Suppressor macrophage treated with lipopolysaccharide for 1 hour (primary cell): ENCODE results near the gene HSPB1.
"Not testable (repeated sequence)": the region's sequence is repeated elsewhere in the genome, so short reads cannot be mapped to it uniquely, and the experiment has no call there.

Source experiments
- DNase-seq, 3 donors: peaks; one replicate each; pipeline ENCODE4 v3.0.0-alpha.2; 2020 to 2022

The HSPB1 gene

DNA sequence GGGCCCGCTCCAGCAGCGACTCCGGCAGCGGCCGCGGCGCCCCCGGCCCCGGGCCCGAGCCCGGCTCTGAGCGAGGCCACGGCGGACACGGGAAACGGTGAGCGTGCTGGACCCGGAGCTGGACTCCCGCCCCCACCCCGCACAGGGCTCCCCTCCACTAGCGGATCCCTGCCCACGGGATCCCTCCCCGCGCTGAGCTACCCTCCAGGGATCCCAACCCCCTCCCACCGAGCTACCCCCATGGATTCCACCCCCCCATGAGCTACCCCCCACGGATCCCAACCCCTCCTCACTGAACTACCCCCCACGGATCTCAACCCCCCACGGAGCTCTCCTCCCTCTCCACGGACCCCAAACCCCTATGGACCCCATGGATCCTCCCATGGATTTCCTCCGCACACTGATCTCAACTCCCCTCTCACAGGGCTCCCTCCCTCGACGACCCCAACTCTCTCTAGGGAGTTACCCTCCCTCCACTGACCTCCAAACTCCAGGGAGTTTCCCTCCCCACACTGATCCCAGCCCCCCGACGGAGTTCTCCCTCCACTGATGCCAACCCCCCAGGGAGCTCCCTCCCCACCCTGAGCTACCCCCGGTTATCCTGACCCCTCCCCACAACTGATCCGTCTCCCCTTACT, 20.6 kb upstream of the HSPB1 start:
- no peak for DNase-seq

DNA sequence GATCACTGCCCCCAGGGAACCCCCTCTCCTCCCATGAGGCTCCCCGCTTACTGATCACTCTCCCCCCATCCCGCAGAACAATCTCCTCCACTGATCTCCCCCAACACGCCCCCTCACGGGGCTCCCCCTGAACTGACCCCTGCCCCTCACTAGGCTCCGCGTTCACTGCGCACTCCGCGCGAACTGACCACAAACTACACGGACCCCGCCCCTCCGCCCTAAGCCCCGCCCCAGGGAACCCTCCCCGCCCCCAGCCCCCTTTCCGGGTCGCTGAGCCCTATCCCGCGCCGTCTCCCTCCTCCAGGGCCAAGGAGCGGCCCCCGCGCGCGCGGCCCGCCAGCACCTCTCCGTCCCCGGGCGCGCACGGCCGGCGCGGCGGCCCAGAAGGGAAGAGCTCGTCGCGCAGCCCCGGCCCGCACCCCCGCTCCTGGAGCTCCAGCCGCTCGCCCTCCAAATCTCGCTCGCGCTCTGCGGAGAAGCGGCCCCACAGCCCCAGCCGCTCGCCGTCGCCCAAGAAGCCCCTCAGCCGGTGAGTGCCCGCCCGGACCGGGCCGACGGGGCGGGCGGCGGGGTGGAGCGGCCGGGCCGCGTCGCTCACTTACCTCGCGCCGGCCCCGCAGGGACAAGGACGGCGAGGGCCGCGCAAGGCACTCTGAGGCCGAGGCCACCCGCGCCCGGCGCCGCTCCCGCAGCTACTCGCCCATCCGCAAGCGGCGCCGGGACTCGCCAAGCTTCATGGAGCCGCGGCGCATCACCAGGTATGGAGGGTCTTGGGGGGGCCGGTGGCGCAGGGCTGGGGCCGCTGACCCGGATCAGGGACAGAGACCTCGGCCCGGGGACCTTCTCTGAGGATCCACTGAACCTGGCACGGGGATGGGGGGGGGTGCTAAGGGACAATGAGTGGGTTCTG, 19.9 kb upstream of the HSPB1 start:
- peak in 2 of 3 donors; percentile 44 to 69 for DNase-seq

DNA sequence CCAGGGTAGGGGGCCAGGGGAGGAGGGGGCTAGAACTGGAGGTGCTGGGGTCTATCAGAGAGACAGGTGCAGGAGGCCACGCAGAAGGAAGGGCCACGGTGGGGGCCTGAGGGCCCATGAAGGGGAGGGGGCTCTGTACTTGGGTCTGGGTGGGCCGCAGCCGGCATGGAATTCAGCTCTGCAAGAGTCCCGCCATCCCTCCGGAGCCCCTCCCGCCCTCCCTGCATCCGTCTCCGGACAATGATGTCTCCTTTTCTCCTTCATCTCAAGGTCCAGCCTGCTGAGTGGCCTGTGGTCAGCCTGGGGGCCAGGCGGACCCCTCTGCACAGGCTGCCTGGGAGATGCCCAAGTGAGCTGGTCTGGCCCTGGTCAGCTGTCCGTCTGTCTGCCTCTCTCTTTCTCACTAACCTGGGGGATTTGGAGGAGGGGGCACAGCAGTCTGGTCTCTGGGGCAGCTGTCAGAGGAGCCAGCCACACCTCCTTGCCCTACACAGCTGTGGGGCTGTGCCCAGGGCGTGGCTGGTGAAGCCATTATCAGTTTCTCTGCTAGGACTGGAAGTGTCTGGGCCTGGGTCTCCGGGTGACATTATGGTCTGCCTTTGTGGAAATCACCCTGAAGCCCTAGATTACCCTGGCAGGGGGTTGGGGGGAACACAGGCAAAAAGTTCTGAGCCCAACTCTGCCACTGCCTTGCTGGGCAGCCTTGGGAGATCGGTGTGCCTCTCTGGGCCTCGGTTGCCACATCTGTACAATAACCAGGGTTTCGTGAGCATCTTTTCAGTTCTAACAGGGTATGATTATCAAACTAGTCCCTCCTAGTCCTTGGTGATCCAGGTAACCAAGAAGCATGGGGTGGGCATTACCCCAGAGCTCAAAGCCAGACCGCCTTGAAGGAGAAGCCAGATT, 19.0 kb upstream of the HSPB1 start:
- no peak for DNase-seq

DNA sequence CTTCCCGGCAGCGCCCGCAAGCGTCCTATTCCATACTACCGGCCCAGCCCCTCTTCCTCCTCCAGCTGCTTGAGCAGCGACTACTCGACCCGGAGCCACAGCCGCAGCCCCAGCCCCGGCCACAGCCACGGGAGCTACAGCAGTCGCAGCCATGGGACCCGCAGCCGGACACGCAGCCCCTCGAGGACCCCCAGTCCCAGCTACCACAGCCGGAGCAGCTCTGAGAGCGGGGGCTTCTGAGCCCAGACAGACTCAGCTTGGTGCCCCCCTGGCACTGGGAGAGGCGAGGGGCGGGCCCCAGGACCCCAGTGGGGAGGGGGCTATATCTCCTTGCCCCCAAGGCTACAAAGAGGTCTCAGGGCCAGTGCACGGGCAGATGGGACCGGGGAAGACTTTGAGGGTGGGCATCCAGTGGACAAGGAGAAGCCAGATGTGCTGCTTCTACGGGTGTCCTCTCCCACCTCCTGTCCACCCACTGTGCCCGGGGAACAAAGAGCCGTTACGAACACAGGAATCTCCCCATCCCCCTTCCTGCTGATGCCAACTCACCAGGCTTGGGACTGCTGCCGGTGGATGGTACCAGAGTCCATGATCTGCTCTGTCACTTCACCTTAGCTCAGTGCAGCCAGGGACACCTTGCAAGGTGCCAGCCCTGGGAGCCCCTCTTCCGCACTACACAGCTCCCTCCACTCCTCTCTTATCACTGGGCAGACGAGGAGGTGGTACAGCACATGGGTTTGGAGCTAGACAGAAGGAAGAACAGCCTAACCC, 16.7 kb upstream of the HSPB1 start:
- no peak for DNase-seq

DNA sequence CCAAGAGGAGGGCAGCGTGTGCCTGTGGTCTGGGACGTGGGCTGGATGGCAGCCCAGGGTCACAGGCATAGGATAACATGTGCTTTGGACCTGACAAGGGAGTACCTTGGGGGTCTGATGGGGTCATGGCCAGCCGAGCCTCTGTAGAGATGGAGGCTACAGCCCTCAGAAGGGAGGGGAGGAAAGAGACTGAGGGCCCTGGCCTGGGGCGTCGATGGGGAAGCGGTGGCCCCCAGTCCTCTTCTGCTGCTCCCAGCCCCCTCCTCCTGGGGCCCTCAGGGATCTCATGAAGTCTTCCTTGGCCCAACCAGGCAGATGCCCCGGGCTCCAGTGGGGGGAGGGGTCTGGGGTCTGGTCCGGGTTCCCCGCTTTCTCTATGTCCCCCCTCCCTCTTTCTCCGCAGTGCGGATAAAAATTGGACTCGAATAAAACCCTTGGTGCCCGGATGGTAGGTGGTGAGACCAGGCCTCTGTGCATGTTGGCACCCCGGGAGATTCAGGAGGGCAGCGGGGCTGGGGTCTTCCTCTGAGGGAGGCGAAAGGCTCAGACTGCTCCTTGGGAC, 15.6 kb upstream of the HSPB1 start:
- DNase-seq, result no peak

DNA sequence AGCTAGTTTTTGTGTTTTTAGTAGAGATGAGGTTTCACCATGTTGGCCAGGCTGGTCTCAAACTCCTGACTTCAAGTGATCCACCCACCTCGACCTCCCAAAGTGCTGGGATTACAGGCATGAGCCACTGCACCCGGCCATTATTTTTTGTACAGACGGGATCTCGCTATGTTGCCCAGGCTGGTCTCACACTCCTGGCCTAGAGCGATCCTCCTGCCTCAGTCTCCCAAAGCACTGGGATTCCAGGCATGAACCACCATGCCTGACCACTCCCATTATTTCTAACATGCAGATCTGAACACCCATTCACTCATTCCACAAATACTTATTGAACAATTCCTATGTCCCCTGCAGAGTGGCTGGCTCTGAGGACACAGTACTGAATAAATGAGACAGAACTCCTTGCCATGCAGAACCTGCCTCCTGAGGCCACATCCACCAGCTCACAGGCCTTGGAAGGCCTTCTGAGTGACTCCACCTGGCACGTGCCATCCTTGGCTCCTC, 11.6 kb upstream of the HSPB1 start:
- not testable (repeated sequence) for DNase-seq

DNA sequence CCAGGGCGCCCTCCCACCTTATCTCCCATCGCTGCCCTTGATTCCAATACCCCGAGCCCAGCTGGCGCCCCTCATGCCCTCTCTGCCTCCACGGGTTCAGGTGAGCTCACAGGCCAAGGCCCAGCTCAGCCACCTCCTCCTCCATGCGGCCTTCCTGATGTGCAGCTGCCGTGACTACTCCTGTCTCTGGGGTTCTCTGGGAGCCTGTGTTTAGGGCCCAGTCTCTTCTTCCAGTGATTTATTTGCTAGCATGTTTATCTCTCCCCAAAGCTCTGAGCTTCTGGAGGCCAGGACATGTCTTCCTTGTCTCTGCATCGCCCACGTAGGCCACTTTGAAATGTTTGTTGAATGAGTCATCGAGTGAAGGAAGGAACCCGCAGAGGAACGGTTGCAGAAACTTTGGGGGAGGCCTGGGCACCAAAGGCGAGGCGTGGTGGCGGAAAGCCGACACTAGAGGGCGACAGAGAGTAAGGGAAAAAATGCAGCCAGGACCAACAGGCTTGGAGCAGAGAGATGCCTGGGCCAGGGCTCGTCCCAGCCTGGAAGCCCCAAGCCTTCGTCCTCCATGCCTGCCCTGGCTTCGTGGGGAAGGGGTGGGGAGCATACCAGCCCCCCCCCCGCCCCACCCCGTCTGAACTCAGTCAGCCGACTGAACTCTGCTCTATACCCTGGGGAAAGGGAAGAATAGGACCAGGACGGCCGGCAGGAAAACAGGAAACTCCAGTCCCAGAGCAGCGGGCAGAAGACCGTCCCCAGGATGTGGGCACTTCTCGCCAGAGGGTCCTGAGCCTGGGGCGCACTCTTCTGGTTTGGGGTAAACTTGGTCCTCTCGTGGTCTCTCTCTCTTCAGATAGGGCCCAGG, 10.9 kb upstream of the HSPB1 start:
- DNase-seq, result peak; percentile 94 to 98 (median 98)

DNA sequence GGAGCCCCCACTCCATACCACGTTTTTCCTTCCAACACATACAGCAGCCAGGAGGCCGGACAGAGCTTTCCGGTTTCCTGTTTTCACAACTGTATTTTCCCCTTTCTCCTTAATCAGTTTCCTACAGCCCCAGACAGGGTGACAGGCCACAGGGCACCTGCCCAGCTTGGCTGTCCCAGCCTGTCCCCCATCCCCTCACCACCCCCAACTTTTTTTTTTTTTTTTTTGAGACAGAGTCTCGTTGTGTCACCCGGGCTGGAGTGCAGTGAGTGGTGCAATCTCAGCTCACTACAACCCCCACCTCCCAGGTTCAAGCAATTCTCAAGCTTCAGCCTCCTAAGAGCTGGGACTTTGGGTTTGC, 10.3 kb upstream of the HSPB1 start:
- DNase-seq, result peak; percentile 38 to 47 (median 44)

DNA sequence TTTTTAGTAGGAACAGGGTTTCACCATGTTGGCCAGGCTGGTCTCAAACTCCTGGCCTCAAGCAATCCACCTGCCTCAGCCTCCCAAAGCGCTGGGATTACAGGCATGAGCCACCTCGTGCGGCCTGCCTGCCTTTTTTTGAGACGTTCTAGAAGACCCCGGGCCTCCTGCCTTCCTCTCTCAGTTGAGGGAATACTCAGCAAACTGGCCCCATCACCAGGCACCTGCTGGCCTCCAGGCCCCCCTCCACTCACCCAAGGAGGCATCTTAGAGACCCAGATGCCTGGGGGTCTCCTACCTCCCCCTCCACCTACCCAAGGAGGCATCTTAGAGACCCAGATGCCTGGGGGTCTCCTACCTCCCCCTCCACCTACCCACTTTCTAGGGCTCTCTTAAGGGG, 9.6 kb upstream of the HSPB1 start:
- DNase-seq, result not testable (repeated sequence)

DNA sequence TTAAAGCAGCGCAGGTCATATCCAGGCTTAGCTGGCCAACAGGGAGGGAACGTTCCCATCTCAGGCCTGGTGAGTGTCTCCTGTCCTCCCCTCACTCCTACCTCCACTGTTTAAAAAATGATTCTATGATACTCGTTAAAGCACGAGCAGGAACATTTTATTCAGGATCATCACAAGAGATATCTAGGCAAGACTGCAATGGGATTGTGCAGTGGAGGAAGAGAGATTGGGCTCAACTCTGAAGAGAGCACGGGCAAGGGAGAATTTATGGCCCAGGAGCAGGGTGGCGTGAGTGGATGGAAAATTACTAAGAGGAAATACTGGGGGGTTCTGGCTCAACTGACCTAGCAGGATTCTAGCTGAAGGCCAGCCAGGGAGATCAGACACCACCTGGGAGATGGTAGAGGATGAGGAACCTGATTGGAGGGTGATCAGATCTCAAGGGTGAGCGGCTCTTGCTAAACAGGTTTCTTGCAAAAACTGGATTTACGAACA, 9.0 kb upstream of the HSPB1 start:
- DNase-seq, result no peak

DNA sequence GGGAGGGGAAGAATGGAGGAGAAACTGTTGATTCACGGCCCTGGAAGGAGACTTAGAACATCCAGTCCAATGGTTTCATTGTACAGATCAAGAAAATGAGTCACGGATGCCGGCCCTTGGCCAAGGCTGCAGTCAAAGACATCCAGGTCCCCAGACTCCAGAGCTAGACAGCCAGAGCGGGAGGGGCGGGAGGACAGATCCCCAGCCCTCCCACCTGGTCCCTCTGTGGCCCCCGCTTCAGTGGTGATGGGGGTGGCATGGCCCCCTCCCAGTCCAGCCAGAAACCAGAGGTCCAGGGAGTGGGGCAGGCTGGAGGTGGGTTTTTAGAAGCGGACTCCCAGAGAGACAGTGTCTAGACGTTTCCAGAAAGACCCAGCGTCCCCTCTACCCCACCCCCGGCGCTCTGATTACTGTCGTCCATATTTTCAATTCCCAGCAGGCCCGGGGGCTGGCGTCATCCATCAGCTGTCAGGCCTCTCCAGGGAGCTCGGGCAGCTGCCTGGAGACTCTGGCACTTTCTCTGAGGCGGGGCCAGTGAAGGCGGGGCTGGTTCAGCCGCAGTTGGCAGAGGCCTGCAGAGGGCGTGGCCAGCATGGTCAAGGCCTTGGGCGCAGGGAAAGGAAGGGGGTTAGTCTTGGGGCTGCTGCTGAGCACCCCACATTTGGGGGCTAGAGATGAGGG, 8.0 kb upstream of the HSPB1 start:
- peak; percentile 89 to 93 (median 91) for DNase-seq

DNA sequence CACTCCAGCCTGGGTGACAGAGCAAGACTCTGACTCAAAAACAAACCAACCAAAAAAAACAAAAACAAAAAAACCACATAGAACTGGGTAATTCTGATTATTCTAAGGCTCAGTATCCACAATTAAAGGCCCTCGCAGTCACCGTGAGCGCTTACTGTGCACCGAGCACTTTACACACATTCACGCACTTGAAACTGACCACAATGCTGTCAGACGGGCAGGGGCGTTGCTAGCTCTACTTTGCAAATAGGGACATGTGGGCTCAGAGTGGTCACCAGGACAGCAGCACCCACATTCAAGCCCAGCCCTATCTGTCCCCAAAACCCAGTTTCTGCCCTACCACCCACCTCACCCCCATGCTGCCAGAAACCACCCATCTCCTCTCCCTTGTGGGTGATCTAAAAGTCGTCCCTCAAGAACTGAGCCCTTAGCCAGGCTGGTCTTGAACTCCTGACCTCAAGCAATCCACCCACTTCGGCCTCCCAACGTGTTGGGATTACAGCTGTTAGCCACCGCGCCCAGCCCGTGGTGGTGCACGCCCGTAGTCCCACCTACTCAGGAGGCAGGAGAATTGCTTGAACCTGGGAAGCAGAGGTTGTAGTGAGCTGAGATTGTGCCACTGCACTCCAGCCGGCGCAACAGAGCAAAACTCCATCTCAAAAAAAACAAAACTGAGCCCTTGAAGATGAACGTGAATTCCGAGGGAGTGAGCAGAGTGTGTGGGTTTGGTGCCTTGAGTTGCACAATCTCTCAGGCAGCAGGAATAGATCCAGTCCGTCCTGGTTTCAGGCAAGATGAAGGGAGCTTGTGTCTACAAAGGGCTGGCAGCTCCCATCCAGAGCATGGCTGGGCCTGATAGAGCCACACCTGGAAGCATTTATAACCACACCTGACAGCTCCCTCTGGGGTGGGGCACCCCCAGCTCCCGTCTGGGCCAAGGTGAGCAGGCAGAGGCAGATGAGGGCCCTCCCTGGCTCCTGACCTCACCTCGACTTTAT, 5.4 kb upstream of the HSPB1 start:
- peak in 1 of 3 donors; percentile 19 for DNase-seq

DNA sequence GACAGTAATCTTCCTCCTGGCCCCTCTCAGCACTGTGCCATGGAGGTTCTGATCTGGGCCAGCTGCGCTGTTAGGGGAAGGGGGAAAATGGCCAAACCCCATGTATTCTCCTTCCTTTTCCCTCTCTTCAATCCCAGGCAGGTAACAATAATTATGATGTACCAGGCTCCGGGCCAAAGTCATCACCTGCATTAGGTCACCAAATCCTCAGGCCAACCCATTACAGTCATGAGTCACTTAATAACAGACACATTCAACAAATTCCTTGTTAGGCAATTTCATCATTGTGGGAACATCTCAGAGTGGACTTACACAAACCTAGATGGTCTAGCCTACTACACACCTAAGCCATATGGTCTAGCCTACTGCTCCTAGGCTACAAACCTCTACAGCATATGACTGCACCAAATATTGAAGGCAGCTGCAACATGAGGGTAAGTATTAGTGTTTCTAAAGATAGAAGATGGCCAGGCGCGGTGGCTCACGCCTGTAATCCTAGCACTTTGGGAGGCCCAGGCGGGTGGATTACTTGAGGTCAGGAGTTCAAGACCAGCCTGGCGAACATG, 2.2 kb upstream of the HSPB1 start:
- peak in 1 of 3 donors; percentile 25 for DNase-seq

DNA sequence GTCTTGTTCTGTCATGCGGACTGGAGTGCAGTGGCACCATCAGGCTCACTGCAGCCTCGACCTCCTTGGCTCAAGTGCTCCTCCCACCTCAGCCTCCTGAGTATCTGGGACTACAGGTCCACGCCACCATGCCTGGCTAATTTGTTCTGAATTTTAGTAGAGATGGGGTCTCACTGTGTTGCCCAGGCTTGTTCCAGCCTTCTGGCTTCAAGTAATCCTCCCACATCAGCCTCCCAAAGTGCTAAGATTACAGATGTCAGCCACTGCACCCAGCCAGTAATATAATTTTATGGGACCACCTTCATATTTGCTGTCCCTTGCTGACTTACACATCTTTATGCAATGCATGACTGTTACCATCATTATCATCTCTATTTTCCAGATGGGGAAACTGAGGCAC, 1.5 kb upstream of the HSPB1 start:
- no peak for DNase-seq

DNA sequence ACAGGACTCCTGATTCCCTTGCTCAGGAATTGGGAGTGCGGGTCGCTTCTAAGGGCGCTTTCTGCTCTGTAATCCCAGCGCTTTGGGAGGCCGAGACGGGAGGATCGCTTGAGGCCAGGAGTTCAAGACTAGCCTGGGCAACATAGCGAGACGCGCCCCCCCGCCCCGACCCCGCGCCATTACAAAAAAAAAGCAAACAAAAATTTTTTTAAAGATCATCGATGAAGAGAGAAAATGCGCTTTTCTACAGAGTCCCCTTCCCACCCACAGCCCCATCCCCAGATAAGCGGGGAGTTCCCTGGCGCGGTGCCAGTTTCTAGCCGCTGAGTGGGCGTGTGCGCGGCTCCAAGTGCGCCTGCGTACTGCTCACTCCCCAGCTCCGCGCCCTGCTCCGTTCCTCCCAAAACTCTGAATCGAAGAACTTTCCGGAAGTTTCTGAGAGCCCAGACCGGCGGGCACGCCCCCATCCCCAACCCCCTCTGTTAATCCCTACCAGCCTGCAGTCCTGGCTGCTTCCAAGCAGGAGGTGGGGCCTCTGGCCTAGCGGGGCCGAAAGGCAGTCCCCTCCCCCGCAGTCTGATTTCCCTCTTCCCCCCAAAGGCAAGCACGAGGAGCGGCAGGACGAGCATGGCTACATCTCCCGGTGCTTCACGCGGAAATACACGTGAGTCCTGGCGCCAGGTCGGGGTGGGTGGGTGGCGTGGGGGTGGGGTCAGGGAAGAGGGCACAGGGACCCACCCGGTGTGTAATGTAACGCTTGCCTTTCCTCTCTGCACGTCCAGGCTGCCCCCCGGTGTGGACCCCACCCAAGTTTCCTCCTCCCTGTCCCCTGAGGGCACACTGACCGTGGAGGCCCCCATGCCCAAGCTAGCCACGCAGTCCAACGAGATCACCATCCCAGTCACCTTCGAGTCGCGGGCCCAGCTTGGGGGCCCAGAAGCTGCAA, 1.0 kb downstream of the HSPB1 start:
- peak; percentile 91 to 93 (median 92) for DNase-seq

DNA sequence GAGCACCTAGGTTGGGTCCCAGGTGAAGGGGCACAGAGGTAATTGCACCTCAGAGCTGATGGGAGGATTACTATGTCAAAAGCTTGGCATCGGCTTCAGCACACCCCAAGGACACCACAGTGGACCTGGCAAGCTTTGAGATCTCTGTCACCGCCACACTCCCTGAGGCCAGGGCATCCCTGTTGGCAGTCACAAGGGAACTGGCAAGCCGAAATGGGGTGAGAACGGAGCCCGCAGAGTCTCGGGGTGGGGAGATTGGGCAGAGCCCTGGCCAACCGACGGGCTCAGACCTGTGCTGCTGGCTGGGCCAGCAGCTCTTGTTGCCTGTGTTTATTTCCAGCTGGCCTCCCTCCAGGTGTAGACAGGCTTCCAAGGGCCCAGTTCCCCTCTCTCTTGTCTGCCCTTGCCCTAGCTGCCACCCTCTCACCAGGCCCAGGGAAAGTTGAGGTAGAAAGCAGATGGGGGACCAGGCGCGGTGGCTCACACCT, 2.5 kb downstream of the HSPB1 start:
- DNase-seq, result no peak

DNA sequence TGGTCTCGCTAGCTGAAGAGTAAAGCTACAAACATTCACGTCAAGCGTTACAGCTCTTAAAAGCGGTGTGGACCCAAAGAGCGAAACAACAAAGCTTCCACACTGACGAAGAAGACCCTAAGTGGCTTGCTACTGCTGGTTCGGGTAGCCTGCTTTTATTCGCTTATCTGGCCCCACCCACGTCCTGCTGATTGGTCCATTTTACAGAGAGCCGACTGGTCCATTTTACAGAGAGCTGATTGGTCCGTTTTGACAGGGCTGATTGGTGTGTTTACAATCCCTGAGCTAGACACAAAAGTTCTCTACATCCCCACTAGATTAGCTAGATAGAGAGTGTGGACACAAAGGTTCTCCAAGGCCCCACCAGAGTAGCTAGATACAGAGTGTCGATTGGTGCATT, 6.4 kb downstream of the HSPB1 start:
- not testable (repeated sequence) for DNase-seq
